ENCODE data around the gene SUPT5H.

DNA sequence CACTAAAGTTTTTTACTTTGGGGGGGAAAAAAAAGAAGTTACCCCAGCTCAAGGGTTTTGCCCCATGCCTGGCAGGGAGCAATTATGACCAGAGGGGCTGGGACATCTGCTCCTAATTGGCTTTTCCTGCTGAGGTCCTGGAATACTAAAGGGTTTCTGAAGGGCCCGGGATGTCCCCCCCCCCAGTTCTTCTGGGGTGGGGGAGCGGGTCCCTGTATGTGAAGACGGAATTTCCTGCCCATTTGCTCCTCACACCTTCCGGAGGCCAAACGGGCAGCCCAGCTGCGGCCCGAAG lies 52.3 kb downstream of the SUPT5H start:
- TF ChIP-seq, protein P1, sequence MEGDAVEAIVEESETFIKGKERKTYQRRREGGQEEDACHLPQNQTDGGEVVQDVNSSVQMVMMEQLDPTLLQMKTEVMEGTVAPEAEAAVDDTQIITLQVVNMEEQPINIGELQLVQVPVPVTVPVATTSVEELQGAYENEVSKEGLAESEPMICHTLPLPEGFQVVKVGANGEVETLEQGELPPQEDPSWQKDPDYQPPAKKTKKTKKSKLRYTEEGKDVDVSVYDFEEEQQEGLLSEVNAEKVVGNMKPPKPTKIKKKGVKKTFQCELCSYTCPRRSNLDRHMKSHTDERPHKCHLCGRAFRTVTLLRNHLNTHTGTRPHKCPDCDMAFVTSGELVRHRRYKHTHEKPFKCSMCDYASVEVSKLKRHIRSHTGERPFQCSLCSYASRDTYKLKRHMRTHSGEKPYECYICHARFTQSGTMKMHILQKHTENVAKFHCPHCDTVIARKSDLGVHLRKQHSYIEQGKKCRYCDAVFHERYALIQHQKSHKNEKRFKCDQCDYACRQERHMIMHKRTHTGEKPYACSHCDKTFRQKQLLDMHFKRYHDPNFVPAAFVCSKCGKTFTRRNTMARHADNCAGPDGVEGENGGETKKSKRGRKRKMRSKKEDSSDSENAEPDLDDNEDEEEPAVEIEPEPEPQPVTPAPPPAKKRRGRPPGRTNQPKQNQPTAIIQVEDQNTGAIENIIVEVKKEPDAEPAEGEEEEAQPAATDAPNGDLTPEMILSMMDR (IDR thresholded peaks at IDR 0.05): no peak
- TF ChIP-seq POLR2A (IDR thresholded peaks at IDR 0.05) (no peak), POLR2AphosphoS5 (IDR thresholded peaks at IDR 0.05) (no peak)

Data from prostate gland (tissue), 2 donors.